Measurements from ENCODE around the gene DIPK2A. TPM values are rescaled to one million over a fixed set of nuclear protein-coding genes. Genes with fewer than 3 reads are reported as not detected.

Gene DIPK2A
- total RNA-seq, 2 donors from 2014 or later: 40.5 to 42.5 TPM

GRCh38 chr3:143958966-143959365 lies 12.7 kb upstream of the DIPK2A start:
- no peak overlapping the region for H3K4me3 Mint-ChIP-seq
- no peaks in the 10 kb centered on the region for H3K36me3 ChIP-seq (ENCODE audit: control insufficient read depth, insufficient read depth, low read length)
- no peaks in the 10 kb centered on the region for H3K27me3 ChIP-seq (ENCODE audit: control insufficient read depth, insufficient read depth, low read length, poor library complexity, severe bottlenecking)
- H3K9me3 Mint-ChIP-seq: peaks cover 11% of the 10 kb centered on the region
- no peak overlapping the region for H3K4me3 ChIP-seq (ENCODE audit: low read length)
- no peak overlapping the region for H3K27ac ChIP-seq (ENCODE audit: low read depth, low read length)
- H3K4me1 Mint-ChIP-seq: peaks cover 5% of the 10 kb centered on the region
- no peak overlapping the region for H3K9ac ChIP-seq (ENCODE audit: extremely low read depth, low read length, poor library complexity, severe bottlenecking)
- no peaks in the 10 kb centered on the region for H3K27me3 Mint-ChIP-seq (ENCODE audit: insufficient read depth)
- H3K4me1 ChIP-seq (ENCODE audit: control insufficient read depth, insufficient read depth, low read length): no peaks in the 10 kb centered on the region
- H3K36me3 Mint-ChIP-seq (ENCODE audit: low read depth): no peaks in the 10 kb centered on the region
- no peak for TF ChIP-seq CTCF (conservative IDR thresholded peaks at IDR 0.05)
- H3K9me3 ChIP-seq (ENCODE audit: control insufficient read depth, low read length): no peaks in the 10 kb centered on the region
- no peak overlapping the region for H3K27ac Mint-ChIP-seq
- no peak for DNase-seq

GRCh38 chr3:143961342-143961741 lies 10.3 kb upstream of the DIPK2A start:
- H3K27ac Mint-ChIP-seq: no peak overlapping the region
- no peak overlapping the region for H3K4me3 Mint-ChIP-seq
- no peaks in the 10 kb centered on the region for H3K4me1 ChIP-seq (ENCODE audit: control insufficient read depth, insufficient read depth, low read length)
- no peaks in the 10 kb centered on the region for H3K27me3 Mint-ChIP-seq (ENCODE audit: insufficient read depth)
- no peak for DNase-seq
- H3K36me3 Mint-ChIP-seq (ENCODE audit: low read depth): no peaks in the 10 kb centered on the region
- H3K4me3 ChIP-seq (ENCODE audit: low read length): no peak overlapping the region
- TF ChIP-seq CTCF (conservative IDR thresholded peaks at IDR 0.05): no peak
- no peaks in the 10 kb centered on the region for H3K27me3 ChIP-seq (ENCODE audit: control insufficient read depth, insufficient read depth, low read length, poor library complexity, severe bottlenecking)
- no peaks in the 10 kb centered on the region for H3K9me3 ChIP-seq (ENCODE audit: control insufficient read depth, low read length)
- no peak overlapping the region for H3K9ac ChIP-seq (ENCODE audit: extremely low read depth, low read length, poor library complexity, severe bottlenecking)
- no peaks in the 10 kb centered on the region for H3K36me3 ChIP-seq (ENCODE audit: control insufficient read depth, insufficient read depth, low read length)
- peaks cover 11% of the 10 kb centered on the region for H3K9me3 Mint-ChIP-seq
- WGBS, 2 experiments (ENCODE audit: insufficient coverage in 1 of 2, insufficient read length in 1 of 2): no CpG with 5 or more reads among the region's 1 CpG
- H3K4me1 Mint-ChIP-seq: no peaks in the 10 kb centered on the region
- H3K27ac ChIP-seq (ENCODE audit: low read depth, low read length): no peak overlapping the region

- peaks cover 7% of the 10 kb centered on the region for H3K9me3 Mint-ChIP-seq
- no peak overlapping the region for H3K27ac Mint-ChIP-seq
- 70 to 79% methylated on average over 4 to 6 of the region's 6 CpGs for WGBS, 2 experiments (ENCODE audit: insufficient coverage in 1 of 2, insufficient read length in 1 of 2)
- H3K27me3 Mint-ChIP-seq (ENCODE audit: insufficient read depth): no peaks in the 10 kb centered on the region
- Histone ChIP-seq H3K4me3 (ENCODE audit: low read length) (no peak overlapping the region), H3K9me3 (ENCODE audit: control insufficient read depth, low read length) (no peaks in the 10 kb centered on the region), H3K27me3 (ENCODE audit: control insufficient read depth, insufficient read depth, low read length, poor library complexity, severe bottlenecking) (no peaks in the 10 kb centered on the region), H3K9ac (ENCODE audit: extremely low read depth, low read length, poor library complexity, severe bottlenecking) (no peak overlapping the region), H3K4me1 (ENCODE audit: control insufficient read depth, insufficient read depth, low read length) (no peaks in the 10 kb centered on the region), H3K36me3 (ENCODE audit: control insufficient read depth, insufficient read depth, low read length) (no peaks in the 10 kb centered on the region), H3K27ac (ENCODE audit: low read depth, low read length) (no peak overlapping the region)
- H3K36me3 Mint-ChIP-seq (ENCODE audit: low read depth): no peaks in the 10 kb centered on the region
- TF ChIP-seq CTCF (conservative IDR thresholded peaks at IDR 0.05): no peak
- no peak for DNase-seq
- H3K4me3 Mint-ChIP-seq: no peak overlapping the region
- no peaks in the 10 kb centered on the region for H3K4me1 Mint-ChIP-seq
Measured at GRCh38 chr3:143963946-143964345, 7.7 kb upstream of the DIPK2A start.
